GM18951 (cell line): ENCODE measurements around the gene RETN.

Source experiments
- POLR2A ChIP-seq: IDR thresholded peaks from 4 replicates; pipeline ENCODE4 v1.6.1; 2011; ENCODE audit warnings: mild to moderate bottlenecking; ENCODE audit not compliant: insufficient read length, insufficient read depth; ENCODE audit errors: extremely low read depth
- in situ Hi-C: fragments of 300-500 bp; cut with MboI; formaldehyde crosslinking; loops from one replicate; pipeline ENCODE4 v1.12.0; 2022; ENCODE audit warnings: low sequenced_read_pairs, mixed read lengths, inconsistent platforms; ENCODE audit not compliant: unreplicated experiment

The RETN gene

DNA sequence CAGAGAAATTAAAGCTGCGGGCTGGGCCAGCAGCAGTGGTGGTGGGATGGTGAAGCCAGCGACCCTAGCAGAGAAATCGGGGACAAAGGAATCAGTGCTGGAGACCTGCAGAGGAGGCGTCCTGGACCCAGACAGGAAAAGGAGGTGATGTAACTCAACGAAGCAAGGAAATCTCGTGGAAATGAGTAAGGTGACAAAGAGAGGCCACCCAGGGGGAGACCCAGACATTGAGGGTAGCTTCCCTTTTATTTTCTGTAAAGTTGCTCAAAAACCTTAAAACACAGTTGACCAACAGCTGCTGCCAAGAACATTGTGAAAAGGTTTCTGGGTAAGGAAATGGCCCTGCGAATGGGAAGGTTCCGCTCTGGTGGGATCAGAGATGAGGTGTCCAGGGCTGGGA lies 13.3 kb upstream of the RETN start:
- in situ Hi-C loops, result no loop called here
- TF ChIP-seq POLR2A, result no peak

DNA sequence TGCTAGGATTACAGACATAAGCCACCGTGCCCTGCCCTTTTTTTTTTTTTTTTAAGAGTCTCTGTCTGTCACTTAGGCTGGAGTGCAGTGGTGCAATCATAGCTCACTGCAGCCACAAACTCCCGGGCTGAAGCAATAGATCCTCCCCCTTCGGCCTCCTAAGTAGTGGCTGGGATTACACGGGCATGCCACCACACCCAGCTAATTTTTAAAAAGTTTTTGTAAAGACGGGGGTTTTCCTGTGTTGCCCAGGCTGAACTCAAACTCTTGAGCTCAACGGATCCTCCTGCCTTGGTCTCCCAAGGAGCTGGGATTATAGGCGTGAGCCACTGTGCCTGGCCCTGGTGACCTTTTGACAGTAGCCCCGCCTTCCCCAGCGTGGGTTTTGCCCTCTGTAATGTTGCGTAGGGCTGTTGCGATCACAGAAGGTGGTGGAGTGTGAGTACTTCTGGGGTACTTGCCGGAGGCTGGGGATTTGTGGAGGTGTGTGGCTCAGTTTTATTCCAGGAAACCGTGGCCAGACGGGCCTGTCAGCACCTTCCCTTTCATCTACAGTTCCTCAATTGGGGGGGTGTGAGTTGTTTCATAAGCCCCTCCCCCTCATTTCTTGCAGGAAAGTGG lies 11.6 kb upstream of the RETN start:
- no peak for TF ChIP-seq POLR2A
- in situ Hi-C loops, result no loop called here

DNA sequence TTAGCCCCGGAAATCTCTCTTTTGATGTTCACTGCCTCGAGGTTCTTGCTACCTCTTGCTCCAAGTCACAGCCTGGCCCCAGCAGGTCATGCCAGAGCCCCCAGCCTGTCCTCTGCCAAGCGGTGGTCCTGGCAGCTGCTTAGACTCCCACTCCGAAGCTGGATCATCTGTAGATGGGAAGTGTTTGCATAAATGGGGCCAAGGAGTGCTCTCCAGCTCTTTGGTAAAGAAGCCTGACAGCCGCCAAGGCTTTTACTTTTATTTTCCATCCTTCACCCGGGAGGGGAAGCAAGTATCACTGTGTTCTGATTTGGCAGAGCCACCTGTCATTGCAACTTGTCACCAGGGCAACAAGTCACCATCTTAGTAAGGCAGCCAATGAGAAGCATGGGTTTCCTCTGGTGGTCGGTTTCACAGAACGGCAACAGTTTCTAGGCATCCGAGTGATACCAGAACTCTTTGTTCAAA lies 10.6 kb upstream of the RETN start:
- TF ChIP-seq POLR2A, result no peak
- in situ Hi-C loops, result no loop called here

DNA sequence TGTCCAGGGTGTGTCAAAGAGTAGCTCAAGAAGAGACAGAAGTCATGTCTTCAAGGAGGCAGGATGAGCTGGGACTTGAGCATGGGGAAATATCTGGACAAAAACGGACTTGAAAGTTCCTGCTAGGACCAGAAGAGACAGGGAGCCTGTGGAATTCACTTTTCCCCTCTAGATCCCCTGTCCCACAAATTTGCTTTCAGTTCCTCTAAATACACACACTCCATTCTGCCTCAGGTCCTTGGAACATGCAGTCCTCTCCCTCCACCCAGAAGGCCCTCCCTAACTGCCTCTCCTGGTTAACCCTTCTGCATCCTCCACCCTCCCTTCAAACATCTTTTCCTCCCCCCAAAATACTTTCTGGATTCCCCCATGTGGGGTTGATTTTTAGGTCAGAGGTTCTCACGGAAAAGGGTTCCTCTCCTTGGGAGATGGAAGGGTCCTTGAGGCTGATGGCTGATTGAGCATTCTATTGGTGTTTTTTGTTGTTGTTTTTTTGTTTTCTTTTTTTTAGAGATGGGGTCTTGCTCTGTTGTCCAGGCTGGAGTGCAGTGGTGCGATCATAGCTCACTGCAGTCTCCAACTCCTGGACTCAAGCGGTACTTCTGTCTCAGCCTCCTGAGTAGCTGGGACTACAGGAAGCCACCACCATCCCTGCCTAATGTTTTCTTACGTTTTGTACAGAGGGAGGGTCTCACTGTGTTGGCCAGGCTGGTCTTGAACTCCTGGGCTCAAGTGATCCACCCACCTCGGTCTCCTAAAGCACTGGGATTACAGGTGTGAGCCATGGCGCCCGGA lies 6.9 kb upstream of the RETN start:
- no peak for TF ChIP-seq POLR2A
- in situ Hi-C loops, result no loop called here

DNA sequence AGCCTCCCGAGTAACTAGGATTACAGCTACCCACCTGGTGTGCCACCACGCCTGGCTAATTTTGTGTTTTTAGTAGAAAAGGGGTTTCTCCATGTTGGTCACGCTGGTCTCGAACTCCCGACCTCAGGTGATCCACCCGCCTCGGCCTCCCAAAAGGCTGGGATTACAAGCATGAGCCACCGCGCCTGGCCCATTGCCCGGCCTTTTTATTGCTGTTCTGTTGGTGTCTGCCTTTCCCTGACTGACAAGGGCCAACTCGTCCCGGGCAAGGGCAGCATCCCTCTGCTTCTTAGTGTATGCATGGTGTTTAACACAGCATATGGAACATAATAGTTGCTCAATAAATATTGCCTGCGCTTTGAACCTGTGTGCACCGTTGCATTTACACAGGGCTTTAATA lies 6.2 kb upstream of the RETN start:
- TF ChIP-seq POLR2A, result no peak
- in situ Hi-C loops, result no loop called here

DNA sequence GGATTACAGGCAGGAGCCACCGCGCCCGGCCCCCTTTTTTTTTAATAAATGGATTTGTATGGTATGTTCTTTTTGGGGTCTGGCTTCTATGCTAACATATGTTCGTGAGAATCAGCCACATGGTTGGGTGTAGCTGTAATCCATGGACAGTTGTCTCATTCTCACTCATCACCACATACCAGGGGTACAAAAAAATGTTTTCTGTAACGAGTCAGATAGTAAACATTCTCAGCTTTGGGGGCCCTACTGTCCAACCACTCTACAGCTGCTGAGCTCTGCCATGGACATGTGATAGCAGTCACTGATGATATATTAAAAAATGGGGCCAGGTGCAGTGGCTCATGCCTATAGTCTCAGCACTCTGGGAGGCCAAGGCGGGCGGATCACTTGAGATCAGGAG lies 5.1 kb upstream of the RETN start:
- in situ Hi-C loops, result no loop called here

DNA sequence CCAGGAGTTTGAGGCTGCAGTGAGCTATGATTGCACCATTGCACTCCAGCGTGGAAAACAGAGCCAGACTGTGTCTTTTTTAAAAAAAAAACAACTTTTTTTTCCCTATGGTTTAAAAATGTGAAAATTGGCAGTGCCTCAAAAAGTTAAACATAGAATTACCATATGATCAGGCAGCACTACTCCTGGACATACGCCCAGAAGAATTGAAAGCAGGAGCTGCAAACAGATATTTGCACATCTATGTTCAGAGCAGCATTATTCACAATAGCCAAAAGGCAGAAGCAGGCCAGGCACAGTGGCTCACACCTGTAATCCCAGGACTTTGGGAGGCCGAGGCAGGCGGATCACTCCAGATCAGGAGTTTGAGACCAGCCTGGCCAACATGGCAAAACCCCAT lies 3.8 kb upstream of the RETN start:
- no peak for TF ChIP-seq POLR2A
- in situ Hi-C loops, result no loop called here

More for the DNA sequence above, 5.1 kb upstream of the RETN start:
- no peak for TF ChIP-seq POLR2A

DNA sequence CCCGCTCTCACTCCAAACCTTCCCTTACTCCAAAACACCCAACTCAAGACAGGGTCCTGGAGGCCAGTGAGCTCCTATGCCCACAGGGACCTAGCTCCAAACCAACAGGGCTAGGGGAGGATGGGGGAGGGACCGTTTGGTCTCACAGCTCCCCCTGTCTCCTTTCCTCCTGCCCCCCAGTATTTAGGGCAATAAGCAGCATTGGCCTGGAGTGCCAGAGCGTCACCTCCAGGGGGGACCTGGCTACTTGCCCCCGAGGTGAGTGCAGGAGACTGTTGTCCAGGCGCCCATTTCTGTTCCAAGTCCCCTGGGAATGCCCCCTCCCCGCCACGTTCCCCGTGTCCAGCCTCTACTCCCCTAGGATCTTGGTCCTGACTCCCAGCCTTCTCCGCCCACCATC lies 792 bp downstream of the RETN start:
- in situ Hi-C loops, result no loop called here

DNA sequence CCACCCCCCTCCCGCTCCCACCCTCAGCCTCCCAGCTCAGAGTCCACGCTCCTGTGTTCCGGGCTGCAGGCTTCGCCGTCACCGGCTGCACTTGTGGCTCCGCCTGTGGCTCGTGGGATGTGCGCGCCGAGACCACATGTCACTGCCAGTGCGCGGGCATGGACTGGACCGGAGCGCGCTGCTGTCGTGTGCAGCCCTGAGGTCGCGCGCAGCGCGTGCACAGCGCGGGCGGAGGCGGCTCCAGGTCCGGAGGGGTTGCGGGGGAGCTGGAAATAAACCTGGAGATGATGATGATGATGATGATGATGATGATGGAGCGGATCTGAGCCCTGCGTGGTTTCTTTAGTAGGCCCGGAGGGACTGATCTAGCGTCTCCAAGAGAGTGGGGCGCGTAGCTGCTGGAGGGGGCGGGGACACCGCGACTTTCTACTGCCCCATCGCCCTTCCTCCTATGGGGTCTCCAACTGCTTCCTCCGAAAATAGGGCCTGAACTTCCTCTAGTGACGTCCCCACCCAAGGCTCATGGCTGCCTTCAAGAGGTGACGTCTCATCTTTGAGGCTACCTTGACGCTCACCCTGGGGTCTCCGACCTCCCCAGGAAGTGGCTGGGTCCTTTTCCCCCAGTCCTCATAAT lies 1.4 kb downstream of the RETN start:
- in situ Hi-C loops, result no loop called here
- no peak for TF ChIP-seq POLR2A

More for the DNA sequence above, 792 bp downstream of the RETN start:
- no peak for TF ChIP-seq POLR2A

DNA sequence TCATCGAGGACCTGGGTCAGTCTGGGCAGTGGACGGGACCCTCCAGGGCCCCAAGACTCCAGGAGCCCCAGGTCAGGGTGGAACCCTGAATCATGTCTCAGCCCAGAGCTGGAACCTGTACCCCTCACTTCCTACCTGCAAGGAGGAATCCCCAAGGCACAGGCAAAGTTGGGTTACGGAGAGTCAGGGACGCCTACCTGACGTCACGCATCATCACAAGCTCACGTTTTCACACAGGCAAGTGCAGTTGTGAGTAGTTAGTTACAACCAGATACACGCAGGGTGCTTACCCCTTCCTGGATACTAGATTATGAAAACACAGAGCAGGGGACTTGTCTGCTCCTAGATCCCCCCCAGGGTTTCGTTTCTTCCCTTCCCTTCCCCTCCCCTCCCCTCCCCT lies 1.9 kb downstream of the RETN start:
- in situ Hi-C loops, result no loop called here
- no peak for TF ChIP-seq POLR2A

DNA sequence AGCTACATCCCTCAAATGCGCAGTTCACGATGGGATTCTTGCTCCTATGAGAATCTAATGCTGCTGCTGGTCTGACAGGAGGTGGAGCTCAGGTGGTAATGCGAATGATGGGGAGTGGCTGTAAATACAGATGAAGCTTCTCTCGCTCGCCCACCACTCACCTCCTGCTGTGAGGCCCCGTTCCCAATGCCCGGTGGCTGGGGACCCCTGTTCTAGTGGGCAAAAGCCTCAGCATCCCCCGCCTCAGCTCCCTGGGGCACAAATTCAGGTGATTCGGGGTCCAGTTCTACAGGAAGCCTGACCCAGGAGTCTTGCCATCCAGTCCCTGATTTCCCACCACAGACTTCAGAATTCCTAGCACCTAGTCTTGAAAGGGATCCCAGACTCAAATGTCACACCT lies 3.7 kb downstream of the RETN start:
- no peak for TF ChIP-seq POLR2A
- in situ Hi-C loops, result no loop called here

DNA sequence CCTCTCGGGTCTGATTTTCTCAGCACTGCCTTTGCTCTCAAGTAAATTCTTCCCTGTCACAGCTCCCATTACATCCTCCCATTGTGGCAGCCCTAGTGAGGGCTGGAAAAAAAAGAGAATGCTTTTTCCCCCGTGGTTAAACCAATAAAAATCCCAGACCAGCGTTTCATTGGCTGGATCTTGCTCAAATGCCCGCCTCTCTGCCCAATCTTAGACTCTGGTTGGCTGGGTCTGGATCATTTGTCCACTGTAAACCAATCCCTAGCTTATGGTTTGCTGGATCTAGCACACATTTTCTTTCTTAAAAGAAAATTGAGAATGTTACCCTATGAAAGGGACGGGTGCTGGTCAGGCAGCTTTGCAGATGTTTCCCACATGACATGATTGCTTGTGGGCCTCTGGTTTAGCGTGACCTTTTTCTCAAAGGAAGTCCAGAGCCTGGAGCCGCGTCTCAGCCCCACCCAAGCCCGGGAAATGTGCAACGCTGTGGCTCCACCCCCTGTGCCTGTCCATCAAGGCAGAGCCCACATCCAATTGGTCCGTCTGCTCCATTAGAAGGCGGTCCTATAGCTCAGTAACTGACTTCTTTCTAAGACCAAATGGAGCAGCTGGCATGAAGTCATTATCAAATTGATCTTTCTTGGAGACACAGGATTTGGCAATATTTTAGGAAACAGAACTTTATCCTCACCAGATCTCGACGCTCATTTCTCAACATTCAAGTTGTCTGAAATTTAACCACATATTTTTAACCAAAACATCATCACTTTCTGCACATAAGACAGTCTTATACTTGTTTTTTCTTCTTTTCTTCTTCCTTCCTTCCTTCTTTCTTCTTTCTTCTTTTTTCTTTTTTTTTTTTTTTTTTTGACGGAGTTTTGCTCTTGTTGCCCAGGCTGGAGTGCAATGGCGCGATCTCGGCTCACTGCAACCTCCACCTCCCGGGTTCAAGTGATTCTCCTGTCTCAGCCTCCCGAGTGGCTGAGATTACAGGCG lies 5.5 kb downstream of the RETN start:
- no peak for TF ChIP-seq POLR2A
- in situ Hi-C loops, result no loop called here

DNA sequence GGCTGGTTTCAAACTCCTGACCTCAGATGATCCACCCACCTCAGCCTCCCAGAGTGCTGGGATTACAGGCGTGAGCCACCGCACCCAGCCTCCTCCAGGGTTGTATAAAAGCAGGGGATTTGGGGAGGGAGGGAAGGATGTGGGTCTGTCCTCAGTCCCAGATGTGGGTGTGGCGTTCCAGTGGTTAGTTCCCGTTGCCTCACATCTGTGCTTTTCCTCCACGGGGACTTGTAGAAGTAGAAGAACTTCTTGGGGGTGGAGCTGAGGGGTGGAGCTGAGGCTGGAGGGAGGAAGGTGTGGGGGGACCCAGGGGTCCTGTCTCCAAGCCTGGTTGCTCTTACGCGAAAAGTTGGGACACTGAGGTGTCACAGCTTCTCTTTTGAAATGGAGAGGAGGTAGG lies 7.5 kb downstream of the RETN start:
- in situ Hi-C loops, result no loop called here
- TF ChIP-seq POLR2A, result no peak
